ENCODE data around the gene SHH.

The SHH gene

GRCh38 chr7:155847821-155848435 is 35.7 kb upstream of the SHH start:
- DNase-seq (ENCODE audit: low read depth in 2 of 2) = no peak
- TF ChIP-seq CTCF (IDR thresholded peaks at IDR 0.05; ENCODE audit: low read depth, low read length) = no peak
- H3K4me3 ChIP-seq (replicated peaks in 1 of 2; ENCODE audit: low read depth in 2 of 2, low read length in 2 of 2) = no peak overlapping the region

GRCh38 chr7:155846936-155847335 is 34.7 kb upstream of the SHH start:
- TF ChIP-seq CTCF (IDR thresholded peaks at IDR 0.05; ENCODE audit: low read depth, low read length) = no peak
- no peak for DNase-seq (ENCODE audit: low read depth in 2 of 2)
- no peak overlapping the region for H3K4me3 ChIP-seq (replicated peaks in 1 of 2; ENCODE audit: low read depth in 2 of 2, low read length in 2 of 2)

- no peak for TF ChIP-seq CTCF (IDR thresholded peaks at IDR 0.05; ENCODE audit: low read depth, low read length)
- H3K4me3 ChIP-seq (replicated peaks in 1 of 2; ENCODE audit: low read depth in 2 of 2, low read length in 2 of 2) = no peak overlapping the region
- no peak for DNase-seq (ENCODE audit: low read depth in 2 of 2)
These were observed 33.9 kb upstream of the SHH start for GRCh38 chr7:155846156-155846555.

DNA sequence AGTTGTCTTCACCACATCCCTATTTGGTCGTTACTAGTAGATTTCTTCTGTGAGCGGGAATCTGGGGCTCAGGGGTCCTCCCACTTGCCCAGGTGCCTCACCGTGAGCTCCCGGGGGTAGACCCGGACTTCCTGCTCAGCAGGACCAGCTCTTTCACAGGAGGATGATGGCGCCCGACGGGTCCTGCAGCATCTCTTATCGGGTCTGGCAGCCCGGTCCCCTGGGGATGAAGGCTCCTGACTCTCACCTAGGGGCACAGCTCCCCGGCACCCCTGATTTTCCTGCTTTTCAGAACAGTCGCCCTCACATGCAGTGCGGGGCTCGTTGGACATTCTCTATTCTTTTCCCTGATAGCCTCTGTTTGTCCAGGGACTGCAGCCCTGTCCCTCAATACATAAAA is 33.0 kb upstream of the SHH start:
- no peak for TF ChIP-seq CTCF (IDR thresholded peaks at IDR 0.05; ENCODE audit: low read depth, low read length)

DNA sequence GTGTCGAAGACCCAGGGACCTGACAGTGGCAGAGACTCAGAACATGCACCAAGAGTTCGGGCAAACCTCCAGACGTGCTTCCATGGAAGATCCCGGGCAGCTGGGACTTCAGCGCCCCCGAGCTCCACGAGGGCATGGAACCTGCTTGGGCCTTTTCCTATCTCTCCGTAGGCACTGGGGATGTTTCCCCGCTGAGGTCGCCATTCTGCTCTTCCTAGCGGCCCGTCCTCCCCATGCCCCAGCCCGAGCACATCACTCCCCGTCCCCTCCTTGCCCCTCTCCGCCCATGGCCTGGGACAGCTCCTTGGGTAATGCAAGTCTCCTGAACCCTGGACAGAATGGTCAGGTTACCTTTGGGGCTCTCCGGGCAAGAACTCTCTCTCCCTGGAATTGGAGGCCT is 32.3 kb upstream of the SHH start:
- no peak for DNase-seq (ENCODE audit: low read depth in 2 of 2)
- no peak for TF ChIP-seq CTCF (IDR thresholded peaks at IDR 0.05; ENCODE audit: low read depth, low read length)
- H3K4me3 ChIP-seq (replicated peaks in 1 of 2; ENCODE audit: low read depth in 2 of 2, low read length in 2 of 2) = no peak overlapping the region

More for the DNA sequence above, 33.0 kb upstream of the SHH start:
- no peak overlapping the region for H3K4me3 ChIP-seq (replicated peaks in 1 of 2; ENCODE audit: low read depth in 2 of 2, low read length in 2 of 2)
- DNase-seq (ENCODE audit: low read depth in 2 of 2) = no peak

- DNase-seq (ENCODE audit: low read depth in 2 of 2) = peak in 1 of 2 donors; percentile 12
- no peak overlapping the region for H3K4me3 ChIP-seq (replicated peaks in 1 of 2; ENCODE audit: low read depth in 2 of 2, low read length in 2 of 2)
- no peak for TF ChIP-seq CTCF (IDR thresholded peaks at IDR 0.05; ENCODE audit: low read depth, low read length)
These were observed 31.8 kb upstream of the SHH start for GRCh38 chr7:155844019-155844453.
